Body of pancreas (tissue), 4 donors: ENCODE results near the gene RIPPLY2.
A peak's percentile ranks its signal among the peaks of the same experiment; 100 is the strongest.

Experiments
- CTCF ChIP-seq, 7 experiments: fragments of 450-650 bp in 4 of 7; fragments of 200-600 bp in 3 of 7; sonication (generic) in 3 of 7; IDR thresholded peaks; one replicate each; pipeline ENCODE4 v1.5.1; 2016 to 2019; ENCODE audit warnings: antibody characterized with exemption in 7 of 7
- POLR2A ChIP-seq, 3 donors: fragments of 450-650 bp; IDR thresholded peaks; one replicate each; pipeline ENCODE4 v1.6.1; 2016; ENCODE audit warnings: antibody characterized with exemption in 3 of 3, mild to moderate bottlenecking in 2 of 3

DNA sequence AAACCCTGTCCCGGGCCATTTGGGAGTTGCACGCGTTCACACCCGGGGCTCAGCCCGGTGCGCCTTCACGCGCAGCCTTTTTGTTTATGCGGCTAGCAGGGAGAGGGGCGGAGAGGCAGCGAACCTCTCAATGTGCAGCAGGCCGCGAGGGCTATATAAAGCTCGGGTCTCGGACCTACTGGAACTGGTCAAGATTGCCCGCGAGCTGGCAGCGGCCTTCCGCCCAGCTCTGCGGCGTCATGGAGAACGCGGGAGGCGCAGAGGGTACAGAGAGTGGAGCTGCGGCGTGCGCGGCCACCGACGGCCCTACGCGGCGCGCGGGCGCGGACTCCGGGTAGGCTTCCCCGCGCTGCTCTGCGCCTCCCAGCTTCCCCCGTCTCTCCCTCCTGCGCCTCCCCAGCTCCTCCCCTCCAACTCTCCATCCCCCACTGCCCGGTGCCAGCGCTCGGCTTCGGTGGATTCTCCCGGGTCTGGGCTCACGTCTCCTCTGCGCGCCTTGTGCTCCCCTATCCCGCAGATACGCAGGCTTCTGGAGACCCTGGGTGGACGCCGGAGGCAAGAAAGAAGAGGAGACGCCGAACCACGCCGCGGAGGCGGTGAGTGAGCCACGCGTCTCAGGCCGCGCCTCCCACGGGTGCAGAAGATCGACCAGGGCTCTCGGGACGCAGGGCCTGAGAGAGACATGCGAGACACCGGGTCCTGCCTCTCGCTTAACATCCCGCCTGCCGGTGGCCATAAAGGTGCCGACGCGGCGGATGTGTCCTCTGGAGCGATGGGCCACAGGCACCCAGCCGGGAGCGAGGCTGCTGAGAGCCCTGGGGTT, at the start of gene RIPPLY2:
- TF ChIP-seq CTCF (IDR thresholded peaks at IDR 0.05) (no peak), POLR2A (IDR thresholded peaks at IDR 0.05) (peak in 1 of 3 donors; percentile 21)
